Smooth muscle cell (in vitro differentiated cells): Measurements from ENCODE around the gene RCAN2. TPM values are rescaled to one million over a fixed set of nuclear protein-coding genes. Genes with fewer than 3 reads are reported as not detected.
A peak's percentile ranks its signal among the peaks of the same experiment; 100 is the strongest.

Source experiments
- DNase-seq: peaks from one replicate; lab custom pipeline; 2025; ENCODE audit not compliant: unreplicated experiment; lab: John Stamatoyannopoulos, UW
- H2AFZ ChIP-seq: fragments of 200-600 bp; sonication (generic); 2 replicates; pipeline ENCODE4 v1.6.0; 2016; ENCODE audit warnings: antibody characterized with exemption, low read depth, mild to moderate bottlenecking
- H3F3A ChIP-seq: fragments of 200-600 bp; sonication (generic); 2 replicates; pipeline ENCODE4 v1.6.0; 2017; ENCODE audit warnings: antibody characterized with exemption, low read depth
- H3K27ac ChIP-seq: fragments of 200-600 bp; sonication (generic); 2 replicates; pipeline ENCODE4 v1.5.1; 2016; ENCODE audit warnings: low read depth, mild to moderate bottlenecking
- H3K27me3 ChIP-seq: fragments of 200-600 bp; sonication (generic); 2 replicates; pipeline ENCODE4 v1.6.1; 2016; ENCODE audit warnings: low read depth, mild to moderate bottlenecking
- H3K36me3 ChIP-seq: fragments of 200-600 bp; sonication (generic); 2 replicates; pipeline ENCODE4 v1.5.1; 2016; ENCODE audit warnings: low read depth
- H3K4me1 ChIP-seq: fragments of 200-600 bp; sonication (generic); 2 replicates; pipeline ENCODE4 v1.5.1; 2016; ENCODE audit warnings: low read depth
- H3K4me2 ChIP-seq: fragments of 200-600 bp; sonication (generic); 2 replicates; pipeline ENCODE4 v1.6.0; 2016; ENCODE audit warnings: mild to moderate bottlenecking
- H3K4me3 ChIP-seq: fragments of 200-600 bp; sonication (generic); 2 replicates; pipeline ENCODE4 v1.5.1; 2016; ENCODE audit warnings: mild to moderate bottlenecking
- H3K79me2 ChIP-seq: fragments of 200-600 bp; sonication (generic); 2 replicates; pipeline ENCODE4 v1.6.0; 2016; ENCODE audit warnings: low read depth, mild to moderate bottlenecking
- H3K9ac ChIP-seq: fragments of 200-600 bp; sonication (generic); 2 replicates; pipeline ENCODE4 v1.6.0; 2016; ENCODE audit warnings: low read depth
- H3K9me3 ChIP-seq: fragments of 200-600 bp; sonication (generic); replicated peaks from 2 replicates; pipeline ENCODE4 v1.5.1; 2016; ENCODE audit warnings: low read depth
- H4K20me1 ChIP-seq: fragments of 200-600 bp; sonication (generic); 2 replicates; pipeline ENCODE4 v1.6.0; 2016; ENCODE audit warnings: low read depth
- CTCF ChIP-seq: fragments of 200-600 bp; sonication (generic); IDR thresholded peaks from 2 replicates; pipeline ENCODE4 v1.5.1; 2017; ENCODE audit warnings: borderline replicate concordance, mild to moderate bottlenecking, antibody characterized with exemption; ENCODE audit not compliant: insufficient read depth, poor library complexity, severe bottlenecking
- WGBS: methylation state at CpG from one replicate; pipeline ENCODE4 v1.1.7; 2016; ENCODE audit warnings: low lambda C conversion rate; 5-methylcytosine and 5-hydroxymethylcytosine counted together
- polyA plus RNA-seq: library from polyadenylated mRNA; unstranded; fragments of >200 nt; fragmentation: Nextera tagmentation; extraction: Ambion mirVana; gene quantifications from 2 replicates; pipeline ENCODE4 v1.2.1, GENCODE V29; 2016
- total RNA-seq: library from RNA; depleted of rRNA; stranded (reverse); fragments of >200 nt; gene quantifications from 2 replicates; pipeline ENCODE4 v1.2.3, GENCODE V29; 2014

The RCAN2 gene
- total RNA-seq, result 1.1 and 2.7 TPM in 2 replicates
- polyA plus RNA-seq, result 2.5 and 3.1 TPM in 2 replicates

DNA sequence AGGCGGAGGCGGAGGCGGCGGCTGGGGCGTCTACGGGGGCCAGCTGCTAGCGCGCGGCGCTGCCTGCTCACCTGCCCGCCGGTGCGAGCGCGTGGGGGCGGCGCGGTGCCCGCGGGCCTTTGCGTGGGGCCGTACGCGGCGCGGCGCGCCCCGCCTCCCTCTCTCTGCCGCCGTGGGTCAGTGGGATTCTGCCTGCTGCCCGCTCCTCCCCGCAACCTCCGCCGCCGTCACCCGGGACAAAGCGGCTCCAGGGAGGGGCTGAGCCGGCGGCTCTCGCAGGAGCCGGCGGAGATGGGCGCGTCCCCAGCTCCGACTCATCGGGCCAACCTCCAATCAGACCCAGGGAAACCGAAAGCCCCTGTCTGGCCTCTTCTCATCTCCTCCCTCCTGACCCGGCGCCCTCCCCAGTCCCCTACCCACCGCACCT lies at the start of gene RCAN2:
Gene RCAN2, minus strand, starts transcription at position 249 of the 427 bp plus-strand sequence.
- H3K4me2 ChIP-seq, result peak within 1 kb of the TSS; percentile 97
- no peak within 1 kb of the TSS for H3K27ac ChIP-seq
- H3K79me2 ChIP-seq, result no peaks in the 10 kb centered on the region
- no peaks in the 10 kb centered on the region for H3K9me3 ChIP-seq
- no peaks in the 10 kb centered on the region for H3K4me1 ChIP-seq
- peak within 1 kb of the TSS; percentile 97 for H2AFZ ChIP-seq
- 0% methylated on average over 9 of the region's 51 CpGs for WGBS
- peak; percentile 29 for DNase-seq
- TF ChIP-seq CTCF, result no peak
- H3K9ac ChIP-seq, result no peak within 1 kb of the TSS
- no peaks in the 10 kb centered on the region for H3K36me3 ChIP-seq
- peaks cover 80% of the 10 kb centered on the region for H3K27me3 ChIP-seq
- H3F3A ChIP-seq, result no peaks in the 10 kb centered on the region
- no peaks in the 10 kb centered on the region for H4K20me1 ChIP-seq
- H3K4me3 ChIP-seq, result peak within 1 kb of the TSS; percentile 81

DNA sequence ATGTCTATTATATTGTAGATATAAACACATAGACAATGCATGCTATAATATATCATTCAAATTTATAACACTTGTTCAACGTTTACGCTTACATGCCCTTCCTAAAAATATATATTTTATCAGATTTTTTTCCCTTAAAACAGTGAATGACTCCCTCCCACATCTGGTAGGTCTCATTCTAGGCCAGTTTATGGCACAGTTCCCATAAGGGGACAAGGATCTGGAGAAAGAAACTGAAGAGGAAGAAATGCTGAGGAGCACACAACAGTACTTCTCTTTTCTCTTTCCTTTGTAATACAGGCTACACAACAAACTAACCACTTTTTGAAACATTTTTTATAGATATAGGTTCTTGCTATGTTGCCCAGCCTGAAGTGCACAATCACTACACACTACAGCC lies 48.6 kb upstream of the RCAN2 start:
- no peak overlapping the region for H3K9ac ChIP-seq
- H3F3A ChIP-seq, result no peaks in the 10 kb centered on the region
- no peak overlapping the region for H3K4me2 ChIP-seq
- 92% methylated on average over 2 of the region's 2 CpGs for WGBS
- no peak for DNase-seq
- H3K4me1 ChIP-seq, result no peaks in the 10 kb centered on the region
- H4K20me1 ChIP-seq, result no peaks in the 10 kb centered on the region
- H3K79me2 ChIP-seq, result no peaks in the 10 kb centered on the region
- no peaks in the 10 kb centered on the region for H3K36me3 ChIP-seq
- no peak overlapping the region for H3K4me3 ChIP-seq
- no peaks in the 10 kb centered on the region for H3K9me3 ChIP-seq
- H3K27me3 ChIP-seq, result no peaks in the 10 kb centered on the region
- no peak for TF ChIP-seq CTCF
- no peak overlapping the region for H2AFZ ChIP-seq
- H3K27ac ChIP-seq, result no peak overlapping the region

DNA sequence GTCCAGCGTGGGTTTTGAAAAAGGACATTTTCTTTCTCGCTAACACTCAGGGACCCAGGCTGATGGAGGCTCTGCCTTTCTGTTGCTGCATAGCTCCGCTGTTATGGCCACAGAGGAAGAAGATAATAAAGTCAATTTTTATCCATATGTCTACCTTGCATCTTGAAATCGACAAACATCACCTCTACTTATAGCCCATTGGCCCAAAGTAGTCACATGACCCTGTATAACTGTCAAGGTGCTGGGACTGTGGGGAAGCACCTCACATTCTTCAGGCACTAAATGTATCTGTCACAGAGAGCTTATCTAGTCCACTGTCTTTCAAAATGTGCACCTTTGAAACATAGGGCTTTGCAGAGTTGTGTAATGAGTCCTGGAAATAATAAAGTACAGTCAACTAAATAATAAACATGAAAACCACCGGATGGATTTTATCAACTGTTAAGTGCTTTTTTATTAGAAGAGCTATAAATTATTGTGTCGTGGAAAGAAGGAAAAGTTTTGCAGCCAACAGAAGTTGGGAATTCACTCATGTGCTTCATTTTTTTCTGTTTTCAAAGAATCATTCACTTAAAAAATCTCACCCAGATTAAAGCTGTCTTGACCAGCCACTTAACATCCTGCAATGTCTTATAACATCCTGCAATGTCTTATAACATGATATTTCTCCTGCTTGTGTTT lies 47.7 kb upstream of the RCAN2 start:
- WGBS, result 73% methylated on average over 6 of the region's 6 CpGs
- Histone ChIP-seq H3K4me3 (no peak overlapping the region), H3K27me3 (no peaks in the 10 kb centered on the region), H2AFZ (no peak overlapping the region), H3K9me3 (no peaks in the 10 kb centered on the region), H3K79me2 (no peaks in the 10 kb centered on the region), H3F3A (no peaks in the 10 kb centered on the region), H4K20me1 (no peaks in the 10 kb centered on the region), H3K4me1 (no peaks in the 10 kb centered on the region), H3K4me2 (no peak overlapping the region), H3K36me3 (no peaks in the 10 kb centered on the region), H3K27ac (no peak overlapping the region), H3K9ac (no peak overlapping the region)
- TF ChIP-seq CTCF, result no peak
- no peak for DNase-seq

DNA sequence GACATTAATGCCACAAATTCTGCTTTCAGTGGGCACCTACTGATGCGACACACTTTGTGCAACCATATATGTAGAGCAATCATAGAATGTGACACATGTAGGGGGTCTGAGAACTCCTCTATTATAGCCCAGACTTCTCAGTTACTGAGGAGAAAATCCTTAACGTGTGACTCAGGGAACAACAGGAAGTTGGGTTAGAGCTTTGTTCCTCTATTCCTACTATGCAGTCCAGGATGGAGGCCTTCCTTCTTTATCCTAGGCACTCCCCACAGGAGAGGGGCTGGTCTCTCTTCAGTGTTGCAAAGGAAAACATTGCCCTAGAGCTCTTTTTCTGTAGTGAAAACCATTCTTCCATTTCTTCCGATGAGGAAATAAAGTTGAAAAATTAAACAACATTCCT lies 39.6 kb upstream of the RCAN2 start:
- Histone ChIP-seq H3F3A (no peaks in the 10 kb centered on the region), H3K4me1 (no peaks in the 10 kb centered on the region), H3K27ac (no peak overlapping the region), H3K79me2 (no peaks in the 10 kb centered on the region), H2AFZ (no peak overlapping the region), H3K4me3 (no peak overlapping the region), H4K20me1 (no peaks in the 10 kb centered on the region), H3K36me3 (no peaks in the 10 kb centered on the region), H3K9ac (no peak overlapping the region), H3K4me2 (no peak overlapping the region), H3K9me3 (no peaks in the 10 kb centered on the region), H3K27me3 (no peaks in the 10 kb centered on the region)
- 69% methylated on average over 3 of the region's 3 CpGs for WGBS
- no peak for DNase-seq
- TF ChIP-seq CTCF, result no peak
